GM18511 (cell line): Measurements from ENCODE around the gene PGR.
A peak's percentile ranks its signal among the peaks of the same experiment; 100 is the strongest.
"Not testable (repeated sequence)": the region's sequence is repeated elsewhere in the genome, so short reads cannot be mapped to it uniquely, and the experiment has no call there.

Source experiments
- ATAC-seq: cut with Tn5 transposase; IDR thresholded peaks from one replicate; pipeline ENCODE4 v1.9.1; 2021; ENCODE audit warnings: mild to moderate bottlenecking, moderate library complexity; ENCODE audit not compliant: unreplicated experiment

The PGR gene

DNA sequence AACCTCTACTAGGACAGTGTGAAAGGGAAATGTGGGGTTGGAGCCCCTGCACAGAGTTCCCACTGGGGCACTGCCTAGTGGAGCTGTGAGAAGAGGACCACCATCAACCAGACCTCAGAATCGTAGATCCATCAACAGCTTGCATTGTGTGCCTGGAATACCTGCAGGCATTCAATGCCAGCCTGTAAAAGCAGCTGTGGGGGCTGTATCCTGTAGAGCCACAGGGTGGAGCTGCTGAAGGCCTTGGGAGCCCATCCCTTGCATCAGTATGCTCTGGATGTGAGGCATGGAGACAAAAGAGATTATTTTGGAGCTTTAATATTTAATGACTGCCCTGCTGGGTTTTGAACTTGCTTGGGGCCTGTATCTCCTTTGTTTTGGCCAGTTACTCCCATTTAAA is 46.3 kb downstream of the PGR start:
- no peak for ATAC-seq

DNA sequence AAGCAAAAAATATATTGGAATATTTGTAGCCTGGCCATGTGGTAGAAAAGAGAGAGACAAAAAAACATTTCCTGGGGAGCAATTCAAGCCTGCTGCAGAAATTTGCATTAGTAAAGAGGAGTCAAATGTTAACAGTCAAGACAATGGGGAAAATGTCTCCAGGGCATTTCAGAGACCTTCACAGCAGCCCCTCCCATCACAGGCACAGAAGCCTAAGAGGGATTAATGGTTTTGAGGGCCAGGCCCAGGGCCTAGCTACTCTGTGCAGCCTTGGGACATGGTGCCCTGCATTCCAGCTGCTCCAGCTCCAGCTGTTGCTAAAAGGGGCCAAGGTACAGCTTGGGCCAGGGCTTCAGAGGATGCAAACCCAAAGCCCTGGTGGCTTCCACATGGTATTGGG is 46.8 kb downstream of the PGR start:
- ATAC-seq, result no peak

DNA sequence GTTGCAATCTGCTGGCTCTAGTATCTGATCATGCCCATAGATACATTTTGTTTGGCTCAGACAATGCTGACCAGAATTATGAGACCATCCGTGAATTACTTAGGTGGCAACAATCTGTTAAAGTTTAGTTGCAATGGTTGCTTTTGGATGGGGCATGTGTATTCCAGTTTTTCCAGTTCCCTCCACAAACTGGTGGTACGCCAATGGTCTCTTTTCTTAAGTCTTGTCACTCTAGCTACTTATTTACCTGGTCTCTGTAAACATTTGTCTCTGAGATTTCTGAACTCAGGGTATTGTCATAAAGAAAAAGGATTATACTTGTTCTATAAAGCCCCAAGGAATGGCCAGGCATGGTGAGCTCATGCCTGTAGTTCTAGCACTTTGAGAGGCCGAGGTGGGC is 65.9 kb downstream of the PGR start:
- no peak for ATAC-seq

DNA sequence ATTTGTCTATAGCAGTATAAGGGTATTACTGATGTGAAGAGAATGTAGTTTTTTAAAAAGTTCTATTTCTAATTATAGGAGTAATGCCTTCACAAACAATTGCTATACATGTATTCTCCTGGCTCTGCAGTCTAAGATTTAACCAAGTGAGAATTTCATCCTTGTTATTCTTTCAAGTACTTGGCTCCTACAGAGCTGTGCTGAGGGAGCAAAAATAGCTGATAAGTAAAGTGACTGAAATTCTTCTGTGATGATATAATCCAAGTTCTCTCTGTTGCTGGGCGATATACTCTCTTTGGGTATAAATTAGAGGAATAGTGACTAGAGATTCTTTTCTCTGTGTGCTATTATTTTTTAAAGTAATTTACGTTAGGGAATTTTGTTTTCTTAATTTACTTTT is 68.0 kb downstream of the PGR start:
- ATAC-seq, result no peak

DNA sequence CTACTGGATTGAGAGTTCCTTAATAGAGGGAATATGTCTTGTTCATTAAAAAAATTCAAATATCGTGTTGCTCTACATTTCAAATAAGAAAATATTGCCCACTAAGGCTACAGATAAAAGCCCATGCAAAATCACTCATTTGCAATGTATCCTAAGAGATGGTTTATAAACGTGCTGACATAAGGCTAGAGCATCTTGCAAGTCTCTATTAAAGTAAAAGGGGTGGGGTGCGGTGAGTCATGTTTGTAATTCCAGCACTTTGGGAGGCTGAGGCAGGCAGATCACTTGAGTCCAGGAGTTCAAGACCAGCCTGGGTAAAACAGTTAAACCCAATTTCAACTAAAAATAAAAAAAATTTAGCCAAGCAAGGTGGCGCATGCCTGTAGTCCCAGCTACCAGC is 70.3 kb downstream of the PGR start:
- ATAC-seq, result no peak

DNA sequence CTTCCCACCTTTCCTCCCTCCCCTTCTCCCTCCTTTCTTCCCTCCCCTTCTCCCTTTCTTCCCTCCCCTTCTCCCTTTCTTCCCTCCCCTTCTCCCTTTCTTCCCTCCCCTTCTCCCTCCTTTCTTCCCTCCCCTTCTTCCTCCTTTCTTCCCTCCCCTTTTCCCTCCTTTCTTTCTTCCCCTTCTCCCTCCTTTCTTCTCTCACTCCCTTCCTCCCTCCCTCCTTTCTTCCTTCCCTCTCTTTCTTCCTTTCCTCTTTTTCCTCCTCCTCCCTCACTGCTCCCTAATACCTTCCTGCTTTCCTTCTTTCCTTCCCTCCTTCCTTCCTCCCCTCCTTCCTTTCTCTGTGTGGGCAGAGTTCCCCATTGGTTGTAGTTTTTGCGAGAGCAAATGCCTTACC is 76.1 kb downstream of the PGR start:
- no peak for ATAC-seq

DNA sequence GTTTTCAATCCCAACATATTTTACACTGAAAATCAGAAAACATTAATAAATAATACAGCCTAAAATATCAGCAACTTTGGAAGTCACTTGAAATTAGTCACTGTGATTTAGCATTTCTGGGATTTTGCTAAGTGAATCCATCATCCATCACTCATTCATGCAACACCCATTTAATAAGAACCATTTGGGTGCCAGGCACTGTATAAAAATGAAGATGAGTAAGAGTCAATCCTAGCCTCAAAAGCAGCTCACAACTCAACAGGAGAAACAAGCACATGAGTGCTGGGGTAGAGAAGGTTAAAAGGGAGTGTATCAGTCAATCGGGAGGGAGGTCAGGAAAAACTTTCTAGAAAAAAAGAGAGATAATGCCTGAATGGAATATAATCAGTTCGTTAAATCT is 77.9 kb downstream of the PGR start:
- no peak for ATAC-seq

DNA sequence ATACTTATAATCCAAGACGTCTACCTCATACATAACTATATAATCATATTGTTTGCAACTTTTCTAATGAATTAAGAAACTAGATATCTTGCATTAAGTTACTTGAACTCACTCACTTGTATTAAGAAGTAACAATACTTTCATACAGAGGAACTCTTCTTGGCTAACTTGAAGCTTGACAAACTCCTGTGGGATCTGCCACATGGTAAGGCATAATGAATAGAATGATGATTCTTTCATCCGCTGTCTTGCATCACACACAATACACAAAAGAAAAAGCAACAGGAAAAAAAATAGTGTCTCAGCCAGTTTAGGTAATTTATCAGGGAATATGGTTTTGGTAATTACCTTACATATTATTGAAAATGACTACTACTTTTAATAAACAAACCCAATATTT is 79.8 kb downstream of the PGR start:
- ATAC-seq, result no peak

DNA sequence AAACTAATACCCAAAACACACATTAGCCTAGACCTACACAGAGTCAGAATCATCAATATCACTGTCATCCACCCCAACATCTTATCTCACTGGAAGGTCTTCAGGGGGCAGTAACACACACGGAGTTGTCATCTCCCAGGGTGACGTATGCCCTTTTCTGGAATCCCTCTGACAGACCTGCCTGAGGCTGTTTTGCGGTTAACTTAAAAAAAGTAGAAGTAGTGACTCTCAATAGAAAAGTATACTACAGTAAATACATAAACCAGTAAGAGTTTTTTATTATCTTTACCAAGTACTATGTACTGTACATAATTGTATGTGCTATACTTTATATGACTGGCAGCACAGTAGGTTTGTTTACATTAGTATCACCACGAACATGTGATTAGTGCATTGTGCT is 80.5 kb downstream of the PGR start:
- ATAC-seq, result no peak

DNA sequence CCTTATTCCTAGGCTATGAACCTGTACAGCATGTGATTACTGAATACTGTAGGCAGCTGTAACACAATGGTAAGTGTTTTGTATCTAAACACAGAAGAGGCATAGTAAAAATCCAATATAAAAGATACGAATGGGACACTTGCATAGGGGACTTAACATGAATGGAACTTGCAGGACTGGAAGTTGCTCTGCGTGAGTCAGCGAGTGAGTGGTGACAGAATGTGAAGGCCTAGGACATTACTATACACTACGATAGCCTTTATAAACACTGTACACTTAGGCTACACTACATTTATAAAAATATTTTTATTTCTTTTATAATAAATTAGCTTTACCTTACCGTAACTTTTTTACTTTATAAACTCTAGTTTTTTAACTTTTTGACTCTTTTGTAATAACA is 81.1 kb downstream of the PGR start:
- no peak for ATAC-seq

DNA sequence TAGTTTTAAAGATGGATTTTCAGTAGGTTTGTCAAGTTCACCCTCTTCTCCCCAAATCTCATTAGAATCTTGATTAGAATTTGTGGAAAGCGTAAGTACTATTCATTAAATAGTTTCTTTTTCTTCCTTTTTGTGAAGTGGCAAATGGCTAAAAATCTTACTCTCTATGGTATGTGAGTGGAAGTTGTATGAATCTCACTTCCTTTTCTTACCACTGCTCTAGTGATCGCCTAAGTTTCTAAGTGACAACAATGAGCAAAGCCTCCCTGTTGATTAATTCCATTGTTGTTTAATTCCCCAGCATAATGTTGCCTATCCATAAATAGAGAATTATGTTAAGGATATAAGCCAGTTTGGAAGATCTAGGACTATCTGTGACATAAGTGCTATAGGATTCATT is 82.7 kb downstream of the PGR start:
- no peak for ATAC-seq

DNA sequence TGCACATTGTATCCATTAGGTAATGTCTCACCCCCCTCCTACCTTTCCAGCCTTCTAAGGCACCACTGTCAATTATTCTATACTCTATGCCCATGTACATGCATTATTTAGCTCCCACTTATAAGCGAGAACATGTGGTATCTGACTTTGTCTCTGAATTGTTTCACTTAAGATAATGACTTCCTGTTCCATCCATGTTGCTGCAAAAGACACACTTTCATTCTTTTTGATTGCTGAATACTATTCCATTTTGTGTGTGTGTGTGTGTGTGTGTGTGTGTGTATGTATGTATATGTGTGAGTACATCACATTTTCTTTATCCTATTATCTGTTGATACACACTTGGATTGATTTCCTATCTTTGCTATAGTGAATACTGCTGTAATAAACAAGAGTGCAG is 84.2 kb downstream of the PGR start:
- no peak for ATAC-seq

DNA sequence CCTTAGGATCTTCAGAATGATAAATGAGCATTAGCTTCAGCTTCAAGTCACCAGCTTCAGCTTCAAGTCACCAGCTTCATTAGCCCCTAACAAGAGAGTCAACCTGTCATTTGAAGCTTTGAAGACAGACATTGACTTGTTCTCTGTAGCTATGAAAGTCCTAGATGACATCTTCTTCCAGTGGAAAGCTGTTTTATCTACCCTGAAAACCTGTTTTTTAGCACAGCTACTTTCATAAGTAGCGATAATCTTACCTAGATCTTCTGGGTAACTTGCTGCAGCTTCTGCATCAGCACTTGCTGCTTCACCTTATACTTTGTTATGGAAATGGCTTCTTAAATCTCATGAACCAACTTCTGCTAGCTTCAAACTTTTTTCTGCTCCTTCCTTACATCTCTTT is 85.7 kb downstream of the PGR start:
- no peak for ATAC-seq

DNA sequence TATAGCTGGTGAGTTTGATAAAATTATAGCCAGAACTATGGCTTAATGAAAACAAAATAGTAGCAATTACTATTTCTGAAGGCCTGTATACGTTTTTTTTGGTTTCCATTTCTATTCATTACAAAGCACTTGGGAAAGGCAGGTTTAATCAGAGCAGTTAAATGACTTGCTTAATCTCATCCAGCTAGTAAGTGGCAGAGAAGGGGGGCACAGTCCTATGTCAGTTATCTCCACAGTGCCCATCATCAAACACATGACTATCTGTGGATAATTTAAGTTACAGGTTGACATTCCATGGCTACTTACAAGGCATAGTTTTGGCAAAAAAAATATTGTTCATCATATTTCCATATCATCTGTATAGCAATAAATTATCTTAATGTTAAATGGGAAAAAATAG is 93.7 kb downstream of the PGR start:
- no peak for ATAC-seq

DNA sequence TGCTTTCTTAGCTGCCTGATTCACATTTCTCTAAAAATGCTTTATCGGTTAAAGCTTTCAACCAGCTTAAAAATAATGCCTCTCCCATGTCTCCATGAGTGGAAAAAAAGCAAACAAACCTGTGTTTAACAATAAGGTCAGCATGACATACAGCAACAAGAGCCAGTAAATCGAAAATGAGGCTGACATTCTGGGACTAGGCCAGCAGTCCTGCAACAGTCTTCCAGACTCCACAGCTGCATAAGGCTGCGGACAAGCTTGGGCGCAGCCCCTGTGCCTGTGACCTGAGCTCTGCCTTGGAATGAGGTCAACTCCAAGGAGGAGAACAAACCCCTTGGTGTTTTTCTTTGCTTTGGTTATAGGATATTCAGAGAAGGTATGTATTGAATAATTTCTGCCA is 95.5 kb downstream of the PGR start:
- ATAC-seq, result no peak

DNA sequence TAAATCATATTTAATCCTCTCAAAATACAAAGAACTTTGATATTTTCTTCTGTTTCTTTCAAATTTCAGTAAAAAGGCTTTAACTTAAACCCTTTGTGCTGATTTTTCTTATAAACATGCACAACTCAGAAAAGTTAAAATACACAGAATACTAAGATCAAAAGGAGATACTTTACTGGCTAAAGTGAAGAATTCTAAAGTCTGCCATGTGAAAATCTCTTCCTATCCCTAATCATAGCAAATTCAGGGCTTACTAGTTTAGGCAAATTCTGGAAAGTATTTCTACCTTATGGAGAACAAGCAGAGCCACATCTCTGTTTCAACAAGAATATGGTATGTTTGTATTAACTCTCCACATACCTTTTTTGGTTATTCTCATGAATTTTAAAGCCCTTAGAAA is 96.6 kb downstream of the PGR start:
- ATAC-seq, result no peak

DNA sequence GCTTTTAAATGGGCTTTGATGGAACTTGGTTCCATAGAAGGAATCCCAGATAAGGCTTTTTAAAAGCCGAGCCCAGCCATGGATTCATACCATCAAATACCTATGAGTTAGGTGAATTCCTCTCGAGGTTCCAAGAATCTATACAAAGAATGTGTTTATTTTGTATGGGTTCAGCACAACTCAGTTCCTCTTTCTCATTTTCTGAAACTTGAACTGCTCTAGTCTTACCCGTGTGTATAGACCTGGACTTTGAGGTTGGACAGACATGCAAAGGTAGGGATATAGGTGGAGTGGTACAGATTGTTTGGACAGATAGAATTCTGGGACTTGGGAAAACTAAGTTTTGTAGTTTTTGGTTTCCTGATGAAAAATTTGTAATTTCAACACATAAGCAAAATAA is 97.9 kb downstream of the PGR start:
- no peak for ATAC-seq

DNA sequence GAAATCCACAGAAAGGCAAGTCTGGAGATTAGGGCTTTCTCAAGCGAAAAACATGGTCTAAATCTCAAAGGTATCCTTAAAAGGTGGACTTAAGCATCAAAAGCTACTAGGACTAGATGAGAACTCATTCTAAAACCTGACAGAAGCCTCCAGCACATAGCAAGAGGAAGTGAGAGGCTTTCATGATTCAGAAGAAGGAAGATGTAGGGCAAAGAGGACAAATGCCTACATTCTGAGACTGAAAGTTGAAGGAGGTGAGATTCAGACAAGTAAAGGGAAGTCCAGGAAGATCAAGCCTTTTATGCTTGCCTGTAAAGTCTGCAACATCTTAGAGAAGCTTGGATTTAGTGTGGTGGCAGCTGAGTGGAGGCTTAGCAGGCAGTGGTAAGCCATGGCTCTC is 98.9 kb downstream of the PGR start:
- ATAC-seq, result peak; percentile 52

DNA sequence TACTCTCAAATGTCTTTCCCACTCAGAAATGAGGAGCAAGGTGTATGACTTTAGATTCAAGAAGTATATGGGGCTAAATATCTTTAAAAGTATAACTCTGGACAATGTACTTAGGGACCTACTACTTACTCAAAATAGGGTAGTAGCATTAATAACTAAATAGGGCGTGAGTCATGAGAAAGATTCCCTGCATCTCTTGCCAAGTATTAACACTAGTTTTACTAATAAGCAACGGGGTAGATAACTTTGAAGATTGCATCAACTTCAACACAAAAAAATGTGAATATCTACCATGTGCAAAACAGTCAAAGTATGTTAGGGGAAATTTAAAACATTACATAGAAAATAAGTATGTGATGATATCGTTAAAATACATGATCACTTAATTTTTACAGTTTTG is 99.6 kb downstream of the PGR start:
- no peak for ATAC-seq

DNA sequence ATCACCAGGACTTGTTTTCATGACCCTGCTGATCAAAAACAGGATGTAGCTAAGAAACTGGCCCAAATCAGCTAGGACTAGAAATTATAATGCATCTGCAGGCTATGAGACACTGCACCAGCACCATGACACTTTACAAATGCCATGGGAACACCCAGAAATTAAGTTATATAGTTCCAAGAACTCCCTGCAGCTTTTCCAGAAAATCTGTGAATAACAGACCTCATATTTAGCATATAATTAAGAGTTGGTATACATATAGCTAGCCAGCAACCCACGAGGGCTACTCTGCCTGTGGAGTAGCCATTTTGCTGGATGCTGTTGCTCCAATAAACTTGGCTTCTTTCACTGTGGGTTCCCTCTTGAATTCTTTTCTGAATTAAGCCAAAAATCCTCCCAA is 101.0 kb downstream of the PGR start:
- ATAC-seq, result no peak

DNA sequence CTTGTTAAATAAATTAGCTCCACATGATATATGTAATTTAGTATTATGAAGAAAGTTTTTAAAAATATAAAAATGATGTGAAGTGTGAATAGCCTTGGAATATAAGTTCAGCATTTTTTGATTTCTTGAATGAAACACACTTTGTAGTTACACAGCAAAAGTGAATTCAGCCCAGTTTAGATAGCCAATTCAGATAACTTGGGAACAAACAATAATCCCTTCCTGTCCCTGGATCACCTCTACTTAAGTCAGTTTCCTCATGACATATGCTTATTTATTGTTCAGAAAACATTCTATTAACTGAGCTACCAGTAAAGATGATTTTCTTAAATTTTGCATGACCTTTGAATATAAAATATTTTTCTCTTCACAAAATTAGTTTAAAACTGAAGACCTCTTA is 107.4 kb downstream of the PGR start:
- no peak for ATAC-seq

DNA sequence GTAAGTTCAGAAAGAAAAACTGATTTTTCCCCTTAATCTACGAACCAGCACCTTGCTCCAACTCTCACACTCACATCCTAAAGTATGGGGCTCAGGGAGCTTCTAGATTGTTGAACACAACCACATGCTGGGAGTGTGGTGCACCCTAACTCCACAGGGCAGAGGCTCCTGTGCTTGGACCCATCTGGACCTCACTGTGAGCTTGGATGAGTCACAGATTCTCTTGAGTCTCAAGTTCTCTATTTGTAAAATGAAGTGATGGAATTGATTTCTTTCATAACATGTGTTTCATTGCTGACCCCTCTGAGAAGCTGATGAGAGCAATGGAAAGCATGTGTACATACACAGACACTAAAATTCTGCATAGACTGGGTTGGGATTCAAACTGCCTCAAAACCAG is 109.7 kb downstream of the PGR start:
- ATAC-seq, result no peak

DNA sequence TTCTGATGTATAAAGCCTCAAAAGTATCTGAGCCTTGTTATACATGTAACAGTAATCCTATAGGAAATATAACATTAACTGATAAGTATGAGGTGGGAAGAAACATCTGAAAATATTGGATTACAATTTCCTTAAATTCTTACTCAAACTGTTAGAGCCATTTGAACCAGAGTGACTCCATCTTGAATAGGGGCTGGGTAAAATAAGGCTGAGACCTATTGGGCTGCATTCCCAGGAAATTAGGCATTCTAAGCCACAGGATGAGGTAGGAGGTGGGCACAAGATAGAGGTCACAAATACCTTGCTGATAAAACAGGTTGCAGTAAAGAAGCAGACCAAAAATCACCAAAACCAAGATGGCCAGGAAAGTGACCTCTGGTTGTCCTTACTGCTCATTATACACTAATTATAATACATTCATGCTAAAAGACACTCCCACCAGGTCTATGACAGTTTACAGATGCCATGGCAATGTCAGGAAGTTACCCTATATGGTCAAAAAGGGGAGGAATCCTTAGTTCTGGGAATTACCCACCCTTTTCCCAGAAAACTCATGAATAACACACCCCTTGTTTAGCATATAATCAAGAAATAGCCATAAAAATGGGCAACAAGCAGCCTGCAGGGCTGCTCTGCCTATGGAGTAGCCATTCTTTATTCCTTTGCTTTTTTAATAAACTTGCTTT is 114.9 kb downstream of the PGR start:
- ATAC-seq, result no peak

DNA sequence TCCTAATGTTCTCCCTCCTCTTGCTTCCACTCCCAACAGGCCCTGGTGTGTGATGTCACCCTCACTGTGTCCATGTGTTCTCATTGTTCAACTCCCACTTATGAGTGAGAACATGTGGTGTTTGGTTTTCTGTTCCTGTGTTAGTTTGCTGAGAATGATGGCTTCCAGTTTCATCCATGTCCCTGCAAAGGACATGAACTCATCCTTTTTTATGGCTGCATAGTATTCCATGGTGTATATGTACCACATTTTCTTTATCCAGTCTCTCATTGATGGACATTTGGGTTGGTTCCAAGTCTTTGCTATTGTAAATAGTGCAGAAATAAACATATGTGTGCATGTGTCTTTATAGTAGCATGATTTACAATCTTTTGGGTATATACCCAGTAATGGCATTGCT is 115.9 kb downstream of the PGR start:
- not testable (repeated sequence) for ATAC-seq
